NOMO-1 (cell line): ENCODE data around the gene AKAP8.
"Not testable (repeated sequence)": the region's sequence is repeated elsewhere in the genome, so short reads cannot be mapped to it uniquely, and the experiment has no call there.

Experiments
- DNase-seq, 2 experiments: peaks; one replicate each; lab custom pipeline; 2025; ENCODE audit not compliant: unreplicated experiment in 2 of 2; lab: John Stamatoyannopoulos, UW

AKAP8 gene

GRCh38 chr19:15335992-15336391 is 43.6 kb downstream of the AKAP8 start:
- not testable (repeated sequence) for DNase-seq

- peak; percentile 41 to 64 for DNase-seq
Observed at GRCh38 chr19:15332311-15332996, 47.1 kb downstream of the AKAP8 start, which contains the start of gene BRD4. BRD4 (minus strand) TSS chr19:15332539; CDS start chr19:15273099, 59,440 bp downstream.

GRCh38 chr19:15331419-15332310 is 47.9 kb downstream of the AKAP8 start:
- peak; percentile 47 to 48 for DNase-seq

- DNase-seq = peak in 1 of 2 experiments; percentile 7
Observed at GRCh38 chr19:15330801-15331418, 48.7 kb downstream of the AKAP8 start.

- DNase-seq = no peak
Observed at GRCh38 chr19:15328312-15328711, 51.3 kb downstream of the AKAP8 start.

GRCh38 chr19:15324791-15325519 is 54.6 kb downstream of the AKAP8 start:
- DNase-seq = no peak

GRCh38 chr19:15323496-15324235 is 55.9 kb downstream of the AKAP8 start:
- peak in 1 of 2 experiments; percentile 29 for DNase-seq

- no peak for DNase-seq
Observed at GRCh38 chr19:15321739-15322138, 57.8 kb downstream of the AKAP8 start.

- DNase-seq = no peak
Observed at GRCh38 chr19:15320116-15320515, 59.5 kb downstream of the AKAP8 start.

- DNase-seq = no peak
Observed at GRCh38 chr19:15318241-15318691, 61.3 kb downstream of the AKAP8 start.

GRCh38 chr19:15317392-15318071 is 62.1 kb downstream of the AKAP8 start:
- no peak for DNase-seq

- peak in 1 of 2 experiments; percentile 58 for DNase-seq
Observed at GRCh38 chr19:15316498-15316897, 63.1 kb downstream of the AKAP8 start.

- DNase-seq = no peak
Observed at GRCh38 chr19:15315101-15315500, 64.5 kb downstream of the AKAP8 start.

GRCh38 chr19:15313649-15314279 is 65.8 kb downstream of the AKAP8 start:
- no peak for DNase-seq

- DNase-seq = no peak
Observed at GRCh38 chr19:15307169-15307568, 72.4 kb downstream of the AKAP8 start.

- no peak for DNase-seq
Observed at GRCh38 chr19:15305582-15306334, 73.8 kb downstream of the AKAP8 start.

- no peak for DNase-seq
Observed at GRCh38 chr19:15304140-15304705, 75.4 kb downstream of the AKAP8 start.
